ENCODE measurements around the gene HCK.

HCK gene

GRCh38 chr20:32144898-32145662 lies 93.0 kb downstream of the HCK start:
- TF ChIP-seq CTCF (conservative IDR thresholded peaks at IDR 0.05; ENCODE audit: low read depth, low read length), result no peak
- DNase-seq (ENCODE audit: low read depth), result no peak
- H3K4me3 ChIP-seq (ENCODE audit: low read length), result no peak overlapping the region

- no peak for DNase-seq (ENCODE audit: low read depth)
- no peak overlapping the region for H3K4me3 ChIP-seq (ENCODE audit: low read length)
- TF ChIP-seq CTCF (conservative IDR thresholded peaks at IDR 0.05; ENCODE audit: low read depth, low read length), result no peak
Observed at GRCh38 chr20:32149566-32150170, 97.6 kb downstream of the HCK start.

GRCh38 chr20:32150291-32150848 lies 98.3 kb downstream of the HCK start:
- H3K4me3 ChIP-seq (ENCODE audit: low read length), result no peak overlapping the region
- no peak for TF ChIP-seq CTCF (conservative IDR thresholded peaks at IDR 0.05; ENCODE audit: low read depth, low read length)
- no peak for DNase-seq (ENCODE audit: low read depth)

Measured in retinal pigment epithelial cell (primary cell).